Uterus (tissue), 4 donors: Measurements from ENCODE around the gene ZNF19. TPM values are rescaled to one million over a fixed set of nuclear protein-coding genes. Genes with fewer than 3 reads are reported as not detected.
A peak's percentile ranks its signal among the peaks of the same experiment; 100 is the strongest.

Experiments
- DNase-seq, 2 donors: peaks; one replicate each; pipeline ENCODE4 v3.0.0-alpha.2; 2019 to 2020
- H3K27ac ChIP-seq, 2 donors: fragments of 200-600 bp; sonication (generic); 1 replicate in 1 of 2; 2 replicates in 1 of 2; pipeline ENCODE4 v1.5.1; 2016 to 2018
- H3K27me3 ChIP-seq, 2 donors: fragments of 200-600 bp; sonication (generic); one replicate each; pipeline ENCODE4 v1.5.1; 2018 to 2019; ENCODE audit warnings: control low read depth in 1 of 2
- H3K36me3 ChIP-seq, 2 donors: fragments of 200-600 bp; sonication (generic); one replicate each; pipeline ENCODE4 v1.5.1; 2019; ENCODE audit warnings: control low read depth in 1 of 2
- H3K4me1 ChIP-seq, 2 donors: fragments of 200-600 bp; sonication (generic); one replicate each; pipeline ENCODE4 v1.5.1; 2018 to 2019; ENCODE audit warnings: control low read depth in 1 of 2
- H3K4me3 ChIP-seq, 2 donors: fragments of 200-600 bp; sonication (generic); 1 replicate in 1 of 2; 2 replicates in 1 of 2; pipeline ENCODE4 v1.5.1; 2018 to 2019; ENCODE audit warnings: mild to moderate bottlenecking in 1 of 2
- H3K9me3 ChIP-seq, 2 donors: fragments of 200-600 bp; sonication (generic); one replicate each; pipeline ENCODE4 v1.5.1; 2019; ENCODE audit warnings: control low read depth in 1 of 2
- CTCF ChIP-seq, 4 experiments: fragments of 200-600 bp in 2 of 4; fragments of 450-650 bp in 2 of 4; sonication (generic) in 2 of 4; IDR thresholded peaks; one replicate each; pipeline ENCODE4 v1.5.1; 2016 to 2019; ENCODE audit warnings: antibody characterized with exemption in 4 of 4, mild to moderate bottlenecking in 2 of 4, moderate library complexity in 1 of 4
- POLR2A ChIP-seq, 2 donors: fragments of 450-650 bp; IDR thresholded peaks; one replicate each; pipeline ENCODE4 v1.6.1; 2016; ENCODE audit warnings: antibody characterized with exemption in 2 of 2, mild to moderate bottlenecking in 1 of 2, moderate library complexity in 1 of 2
- intact Hi-C: fragments of 100-400 bp; cut with DNase I; formaldehyde crosslinking; loops from one replicate; pipeline ENCODE4 v1.15.1; 2023; ENCODE audit warnings: low total_unique reads
- total RNA-seq, 4 donors: library from RNA; depleted of rRNA in 3 of 4; stranded (reverse); fragments of >200 nt in 3 of 4; gene quantifications; one replicate each; pipeline versions ENCODE4 v1.1.0 to v1.2.4, GENCODE V29; 2014 to 2023
- donor health status: DM: yes; HTN: yes; CAD: no.

ZNF19 gene
- total RNA-seq, 4 donors from 2014 or later = 0.59 to 21.5 (median 8.3) TPM

- Histone ChIP-seq H3K27ac (no peak overlapping the region), H3K27me3 (no peaks in the 10 kb centered on the region), H3K4me3 (no peak overlapping the region), H3K9me3 (no peaks in the 10 kb centered on the region), H3K36me3 (no peaks in the 10 kb centered on the region), H3K4me1 (no peaks in the 10 kb centered on the region)
- TF ChIP-seq CTCF (IDR thresholded peaks at IDR 0.05) (no peak), POLR2A (IDR thresholded peaks at IDR 0.05) (no peak)
- DNase-seq = no peak
- intact Hi-C loops = no loop called here
Measured at GRCh38 chr16:71528257-71528656, 39.1 kb upstream of the ZNF19 start.

GRCh38 chr16:71526111-71526631 lies 37.0 kb upstream of the ZNF19 start, which contains the start of gene CHST4:
CHST4 (plus strand) TSS chr16:71526426; CDS start chr16:71536678, 10,252 bp downstream.
- TF ChIP-seq CTCF (IDR thresholded peaks at IDR 0.05) = no peak
- TF ChIP-seq POLR2A (IDR thresholded peaks at IDR 0.05) = no peak
- Histone ChIP-seq H3K27ac (peak within 1 kb of the TSS in 1 of 2 donors; percentile 33), H3K36me3 (no peaks in the 10 kb centered on the region), H3K27me3 (no peaks in the 10 kb centered on the region), H3K9me3 (no peaks in the 10 kb centered on the region), H3K4me3 (no peak within 1 kb of the TSS), H3K4me1 (no peaks in the 10 kb centered on the region)
- intact Hi-C loops = no loop called here
- peak; percentile 24 to 31 for DNase-seq

GRCh38 chr16:71524566-71525553 lies 35.7 kb upstream of the ZNF19 start:
- Histone ChIP-seq H3K9me3 (no peaks in the 10 kb centered on the region), H3K4me1 (no peaks in the 10 kb centered on the region), H3K36me3 (no peaks in the 10 kb centered on the region), H3K4me3 (no peak overlapping the region), H3K27me3 (no peaks in the 10 kb centered on the region), H3K27ac (no peak overlapping the region)
- TF ChIP-seq CTCF (IDR thresholded peaks at IDR 0.05) (no peak), POLR2A (IDR thresholded peaks at IDR 0.05) (no peak)
- DNase-seq = no peak
- intact Hi-C loops = no loop called here

- no peak for DNase-seq
- Histone ChIP-seq H3K27me3 (no peaks in the 10 kb centered on the region), H3K27ac (no peak overlapping the region), H3K4me3 (no peak overlapping the region), H3K36me3 (no peaks in the 10 kb centered on the region), H3K4me1 (no peaks in the 10 kb centered on the region), H3K9me3 (no peaks in the 10 kb centered on the region)
- TF ChIP-seq POLR2A (IDR thresholded peaks at IDR 0.05) (no peak), CTCF (IDR thresholded peaks at IDR 0.05) (no peak)
- intact Hi-C loops = no loop called here
Measured at GRCh38 chr16:71520550-71520949, 31.4 kb upstream of the ZNF19 start.

- no peaks in the 10 kb centered on the region for H3K4me1 ChIP-seq
- no peaks in the 10 kb centered on the region for H3K9me3 ChIP-seq
- no peak for TF ChIP-seq POLR2A (IDR thresholded peaks at IDR 0.05)
- no peak for TF ChIP-seq CTCF (IDR thresholded peaks at IDR 0.05)
- H3K27ac ChIP-seq = no peak overlapping the region
- DNase-seq = no peak
- no peak overlapping the region for H3K4me3 ChIP-seq
- intact Hi-C loops = no loop called here
- no peaks in the 10 kb centered on the region for H3K27me3 ChIP-seq
- no peaks in the 10 kb centered on the region for H3K36me3 ChIP-seq
Measured at GRCh38 chr16:71515026-71515425, 25.9 kb upstream of the ZNF19 start.
